Kidney (tissue), 14 donors: Measurements from ENCODE around the gene IPCEF1. TPM values are rescaled to one million over a fixed set of nuclear protein-coding genes. Genes with fewer than 3 reads are reported as not detected.

Experiments
- DNase-seq, 5 donors: peaks; one replicate each; pipeline ENCODE4 v3.0.0-alpha.2; 2013 to 2020
- FAIRE-seq: peaks from 2 replicates; lab custom pipeline; 2012; peaks lifted over from hg19 to GRCh38; lab: Jason Lieb, UNC
- H3K27ac ChIP-seq, 2 donors: one replicate each; pipeline ENCODE4 v1.7.0; 2013; ENCODE audit warnings: low read depth in 2 of 2, low read length in 2 of 2, inconsistent platforms in 1 of 2
- H3K27me3 ChIP-seq: one replicate; pipeline ENCODE4 v1.7.1; 2013; ENCODE audit warnings: low read length, inconsistent platforms; ENCODE audit not compliant: control insufficient read depth, insufficient read depth
- H3K36me3 ChIP-seq, 3 donors: one replicate each; pipeline versions ENCODE4 v1.7.0 to v1.7.1; 2013; ENCODE audit warnings: low read length in 3 of 3, control low read depth in 1 of 3, inconsistent platforms in 1 of 3; ENCODE audit not compliant: insufficient read depth in 3 of 3, control insufficient read depth in 2 of 3
- H3K4me1 ChIP-seq, 3 donors: one replicate each; pipeline versions ENCODE4 v1.7.0 to v1.7.1; 2013; ENCODE audit warnings: low read length in 3 of 3, inconsistent platforms in 1 of 3, low read depth in 1 of 3; ENCODE audit not compliant: control insufficient read depth in 2 of 3, insufficient read depth in 2 of 3
- H3K4me3 ChIP-seq, 3 donors: one replicate each; pipeline versions ENCODE4 v1.7.0 to v1.8.1; 2013; ENCODE audit warnings: low read length in 3 of 3, control low read depth in 1 of 3, inconsistent platforms in 1 of 3
- H3K9ac ChIP-seq, 3 donors: one replicate each; pipeline versions ENCODE4 v1.7.0 to v1.7.1; 2013; ENCODE audit warnings: low read length in 3 of 3, control low read depth in 1 of 3, inconsistent platforms in 1 of 3
- H3K9me3 ChIP-seq, 3 donors: one replicate each; pipeline versions ENCODE4 v1.7.0 to v1.7.1; 2013; ENCODE audit warnings: low read length in 3 of 3, control low read depth in 1 of 3, inconsistent platforms in 1 of 3; ENCODE audit not compliant: control insufficient read depth in 2 of 3, insufficient read depth in 1 of 3
- intact Hi-C: fragments of 100-400 bp; cut with DNase I; formaldehyde crosslinking; loops from one replicate; pipeline ENCODE4 v1.11.1; 2022
- polyA plus RNA-seq: library from polyadenylated mRNA; stranded (reverse); fragments of 350-450 nt; fragmentation: Illumina TruSeq; extraction: RNeasy Lipid Tissue Mini Kit (QIAGEN cat#74804); gene quantifications from one replicate; pipeline ENCODE4 v1.2.3, GENCODE V29; 2014; ENCODE audit warnings: low read depth, low replicate concordance; ENCODE audit not compliant: insufficient read depth
- total RNA-seq: library from RNA; stranded (reverse); fragmentation: NEBNext Ultra II Directional; extraction: Animal tissue kit (Norgen Biotek cat#: 25700); gene quantifications from one replicate; pipeline ENCODE4 v1.2.1, GENCODE V29; 2021
- TF ChIP-seq, protein P1 (sequence below): IDR thresholded peaks from 3 replicates; pipeline ENCODE4 v1.5.1; 2012; ENCODE audit warnings: mild to moderate bottlenecking, moderate library complexity, borderline replicate concordance; ENCODE audit not compliant: insufficient read depth; ENCODE audit errors: extremely low read depth
- donor health status: control.
- donor health status: control.
- donor health status: control.
- donor health status: control.
- donor health status: control.
- donor health status: DM: yes; HTN: yes; CAD: no.
- donor health status: Normal renal cell carcinoma (clear cell type).

IPCEF1 gene
- total and polyA plus RNA-seq, 2 donors from 2014 or later: 2.7 to 25.9 TPM

DNA sequence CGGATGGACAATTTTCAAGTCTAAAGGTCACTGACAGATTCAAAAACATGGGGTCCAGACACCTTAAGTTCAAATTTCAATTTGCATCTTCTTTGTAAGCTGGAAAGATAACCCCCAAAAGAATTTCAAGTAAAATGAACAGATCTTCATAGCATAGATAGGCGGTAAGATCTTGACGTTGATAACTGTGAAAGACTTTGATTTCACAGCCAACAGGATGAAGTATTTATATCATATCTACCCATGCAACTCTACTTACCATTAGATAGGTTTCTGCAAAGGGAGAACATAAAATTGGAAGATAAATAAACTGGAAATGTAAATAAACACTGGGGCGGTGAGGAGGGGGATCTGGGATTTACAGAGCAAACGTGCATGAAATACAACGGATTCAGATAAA is 137.8 kb downstream of the IPCEF1 start:
- H3K4me1 ChIP-seq: no peaks in the 10 kb centered on the region
- H3K36me3 ChIP-seq: peaks cover 0 to 5% (median 0%) of the 10 kb centered on the region in 3 donors
- H3K27me3 ChIP-seq: no peaks in the 10 kb centered on the region
- H3K27ac ChIP-seq: no peak overlapping the region
- FAIRE-seq (no peak), DNase-seq (no peak)
- no peaks in the 10 kb centered on the region for H3K9me3 ChIP-seq
- H3K9ac ChIP-seq: no peak overlapping the region
- TF ChIP-seq, protein P1, sequence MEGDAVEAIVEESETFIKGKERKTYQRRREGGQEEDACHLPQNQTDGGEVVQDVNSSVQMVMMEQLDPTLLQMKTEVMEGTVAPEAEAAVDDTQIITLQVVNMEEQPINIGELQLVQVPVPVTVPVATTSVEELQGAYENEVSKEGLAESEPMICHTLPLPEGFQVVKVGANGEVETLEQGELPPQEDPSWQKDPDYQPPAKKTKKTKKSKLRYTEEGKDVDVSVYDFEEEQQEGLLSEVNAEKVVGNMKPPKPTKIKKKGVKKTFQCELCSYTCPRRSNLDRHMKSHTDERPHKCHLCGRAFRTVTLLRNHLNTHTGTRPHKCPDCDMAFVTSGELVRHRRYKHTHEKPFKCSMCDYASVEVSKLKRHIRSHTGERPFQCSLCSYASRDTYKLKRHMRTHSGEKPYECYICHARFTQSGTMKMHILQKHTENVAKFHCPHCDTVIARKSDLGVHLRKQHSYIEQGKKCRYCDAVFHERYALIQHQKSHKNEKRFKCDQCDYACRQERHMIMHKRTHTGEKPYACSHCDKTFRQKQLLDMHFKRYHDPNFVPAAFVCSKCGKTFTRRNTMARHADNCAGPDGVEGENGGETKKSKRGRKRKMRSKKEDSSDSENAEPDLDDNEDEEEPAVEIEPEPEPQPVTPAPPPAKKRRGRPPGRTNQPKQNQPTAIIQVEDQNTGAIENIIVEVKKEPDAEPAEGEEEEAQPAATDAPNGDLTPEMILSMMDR: no peak
- H3K4me3 ChIP-seq: no peak overlapping the region
- intact Hi-C loops: no loop called here

DNA sequence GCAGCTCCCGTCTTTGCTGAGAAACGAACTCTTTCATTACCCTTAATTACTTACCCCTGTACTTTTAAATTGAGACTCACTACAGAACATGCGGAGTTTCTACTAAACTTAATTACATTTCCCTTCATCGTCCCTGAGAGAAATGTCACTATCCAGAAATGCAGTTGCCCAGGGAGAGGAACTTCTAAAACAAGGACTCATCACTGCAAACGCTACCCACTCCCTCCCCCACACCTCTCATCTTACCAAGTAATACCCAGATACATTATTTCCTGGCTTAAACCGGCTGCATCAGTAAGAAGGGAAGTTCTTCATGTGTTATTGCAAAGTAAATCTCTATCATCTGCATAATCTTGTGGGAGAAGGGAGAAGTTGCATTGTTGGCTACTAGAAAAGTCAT is 138.3 kb downstream of the IPCEF1 start:
- Histone ChIP-seq H3K4me1 (no peaks in the 10 kb centered on the region), H3K27me3 (no peaks in the 10 kb centered on the region), H3K27ac (no peak overlapping the region), H3K9ac (no peak overlapping the region), H3K36me3 (peaks cover 0 to 5% (median 0%) of the 10 kb centered on the region in 3 donors), H3K9me3 (no peaks in the 10 kb centered on the region), H3K4me3 (no peak overlapping the region)
- intact Hi-C loops: no loop called here
- FAIRE-seq: no peak
- peak in 3 of 5 donors; percentile 51 to 79 (median 76) for DNase-seq
- TF ChIP-seq, protein P1: no peak

DNA sequence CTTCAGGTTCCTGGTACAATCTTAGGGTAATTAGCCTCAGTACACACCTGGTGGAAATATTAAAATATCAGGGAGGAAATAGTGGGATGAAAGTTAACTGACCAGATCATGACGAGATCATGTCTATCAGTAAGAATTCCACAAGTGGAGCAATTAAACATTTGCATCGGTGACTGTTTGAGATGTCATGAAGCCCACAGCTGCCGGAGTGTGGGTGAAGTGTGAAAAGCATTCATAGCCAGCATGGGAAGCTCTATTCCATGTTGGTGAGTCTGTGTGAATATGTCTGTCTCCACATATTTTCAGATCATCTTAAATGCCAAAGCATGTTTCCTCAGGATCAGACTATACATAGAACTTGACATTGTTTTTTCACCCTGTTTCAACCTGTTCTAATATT is 142.8 kb downstream of the IPCEF1 start:
- no peak overlapping the region for H3K27ac ChIP-seq
- TF ChIP-seq, protein P1: no peak
- no peak overlapping the region for H3K4me3 ChIP-seq
- FAIRE-seq (no peak), DNase-seq (no peak)
- no peaks in the 10 kb centered on the region for H3K36me3 ChIP-seq
- no peak overlapping the region for H3K9ac ChIP-seq
- no peaks in the 10 kb centered on the region for H3K4me1 ChIP-seq
- no peaks in the 10 kb centered on the region for H3K27me3 ChIP-seq
- intact Hi-C loops: no loop called here
- no peaks in the 10 kb centered on the region for H3K9me3 ChIP-seq

DNA sequence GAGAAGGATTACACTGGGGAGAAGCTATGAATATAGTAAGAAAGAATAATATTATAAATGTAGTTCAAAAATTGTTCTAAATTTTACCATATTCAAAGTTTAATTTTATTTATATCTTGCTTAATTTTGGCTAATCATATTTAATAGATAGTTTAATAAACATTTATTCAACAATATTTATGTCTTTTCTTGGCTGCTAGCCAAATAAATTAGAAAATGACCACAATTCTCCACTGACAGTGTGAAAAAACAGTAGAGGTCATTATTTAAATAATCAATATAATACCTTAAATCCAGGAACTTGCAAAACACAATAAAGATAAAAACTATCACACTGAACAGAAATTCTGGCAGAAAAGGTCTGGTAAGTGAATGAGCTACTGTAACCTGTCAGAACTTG is 145.9 kb downstream of the IPCEF1 start:
- Histone ChIP-seq H3K4me3 (no peak overlapping the region), H3K27me3 (no peaks in the 10 kb centered on the region), H3K9ac (no peak overlapping the region), H3K36me3 (peaks cover 0 to 2% (median 0%) of the 10 kb centered on the region in 3 donors), H3K9me3 (no peaks in the 10 kb centered on the region), H3K4me1 (no peaks in the 10 kb centered on the region), H3K27ac (no peak overlapping the region)
- TF ChIP-seq, protein P1: no peak
- FAIRE-seq (no peak), DNase-seq (no peak)
- intact Hi-C loops: no loop called here
